ENCODE results near the gene APPBP2.
"Not testable (repeated sequence)": the region's sequence is repeated elsewhere in the genome, so short reads cannot be mapped to it uniquely, and the experiment has no call there.

Gene APPBP2, protein sequence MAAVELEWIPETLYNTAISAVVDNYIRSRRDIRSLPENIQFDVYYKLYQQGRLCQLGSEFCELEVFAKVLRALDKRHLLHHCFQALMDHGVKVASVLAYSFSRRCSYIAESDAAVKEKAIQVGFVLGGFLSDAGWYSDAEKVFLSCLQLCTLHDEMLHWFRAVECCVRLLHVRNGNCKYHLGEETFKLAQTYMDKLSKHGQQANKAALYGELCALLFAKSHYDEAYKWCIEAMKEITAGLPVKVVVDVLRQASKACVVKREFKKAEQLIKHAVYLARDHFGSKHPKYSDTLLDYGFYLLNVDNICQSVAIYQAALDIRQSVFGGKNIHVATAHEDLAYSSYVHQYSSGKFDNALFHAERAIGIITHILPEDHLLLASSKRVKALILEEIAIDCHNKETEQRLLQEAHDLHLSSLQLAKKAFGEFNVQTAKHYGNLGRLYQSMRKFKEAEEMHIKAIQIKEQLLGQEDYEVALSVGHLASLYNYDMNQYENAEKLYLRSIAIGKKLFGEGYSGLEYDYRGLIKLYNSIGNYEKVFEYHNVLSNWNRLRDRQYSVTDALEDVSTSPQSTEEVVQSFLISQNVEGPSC

DNA sequence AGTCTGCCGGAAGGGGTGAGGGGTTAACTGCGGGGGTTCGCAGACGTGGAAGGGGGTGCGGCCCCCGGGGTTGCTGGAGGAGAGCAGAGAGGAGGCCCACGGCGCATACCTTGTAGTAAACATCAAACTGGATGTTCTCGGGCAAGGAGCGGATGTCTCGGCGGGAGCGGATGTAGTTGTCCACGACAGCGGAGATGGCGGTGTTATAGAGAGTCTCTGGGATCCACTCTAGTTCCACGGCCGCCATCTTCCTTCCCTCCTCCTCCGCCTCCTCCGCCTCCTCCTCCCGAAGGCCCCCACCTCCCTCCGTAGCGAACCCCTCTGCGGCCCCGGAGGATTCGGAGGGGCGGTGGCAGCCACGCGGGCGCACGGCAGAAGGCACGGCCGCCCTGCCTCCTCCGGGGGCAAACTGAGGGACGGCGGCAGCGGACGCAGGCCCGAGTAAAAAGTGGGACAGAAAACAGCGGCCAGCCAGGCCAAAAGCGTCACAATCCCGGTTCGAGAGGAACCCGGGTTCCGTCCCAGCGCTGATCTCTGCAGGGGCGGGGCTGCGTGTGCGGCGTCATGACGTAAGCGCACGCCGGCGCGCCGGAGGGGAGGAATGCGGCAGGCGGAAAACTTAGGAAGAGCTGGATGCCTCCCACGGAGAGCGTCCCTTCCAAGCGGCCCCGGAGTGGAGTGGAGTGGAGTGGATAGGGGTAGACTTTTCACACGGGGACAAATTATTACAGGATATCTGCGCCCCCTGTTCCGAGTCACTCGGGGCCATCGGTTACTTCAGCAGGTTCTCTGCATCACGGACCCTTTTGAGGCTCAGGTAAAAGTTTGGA, at the start of gene APPBP2:
APPBP2 (minus strand) TSS at position 558 of the 830 bp plus-strand sequence; CDS start at position 247, 311 bp downstream.
- DNase-seq = peak; percentile 58

DNA sequence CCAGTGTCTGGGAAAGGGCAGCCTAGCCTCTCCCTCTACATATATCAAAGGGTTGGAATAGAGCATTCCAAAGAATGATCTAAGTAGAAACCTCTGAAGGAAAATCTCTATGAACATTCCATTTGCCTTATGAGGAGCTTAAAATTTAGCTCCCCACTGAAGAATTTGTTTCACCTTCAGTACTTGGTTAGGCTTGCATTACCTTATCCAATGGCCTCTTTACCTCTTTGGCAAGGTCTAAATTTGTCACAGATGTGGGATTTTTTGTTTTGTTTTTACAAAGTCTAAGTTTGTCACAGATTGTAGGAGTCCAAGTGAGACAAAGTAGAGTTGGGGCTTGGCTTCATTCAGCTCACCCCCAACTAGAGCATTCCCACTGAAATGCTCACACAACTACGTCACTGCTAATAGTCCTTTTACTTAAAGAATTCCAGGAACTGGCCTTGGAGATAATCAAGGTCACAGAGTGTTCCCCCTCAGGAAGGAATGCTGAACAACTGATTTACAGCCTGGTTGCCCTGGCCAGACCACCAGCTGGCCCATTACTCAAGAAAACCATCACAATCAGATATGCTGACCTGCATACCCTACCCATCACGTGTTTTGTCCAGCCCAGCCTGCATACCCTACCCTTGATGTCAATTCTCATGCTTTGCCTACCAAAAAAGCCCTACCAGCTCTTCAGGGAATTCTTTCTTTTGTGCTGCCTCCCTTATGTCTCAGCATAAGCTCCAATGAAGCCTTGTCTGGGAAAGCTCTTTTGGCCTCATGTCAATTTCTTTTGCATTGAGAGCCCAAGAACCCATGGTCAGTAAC, 47.4 kb upstream of the APPBP2 start:
- DNase-seq = peak; percentile 20

DNA sequence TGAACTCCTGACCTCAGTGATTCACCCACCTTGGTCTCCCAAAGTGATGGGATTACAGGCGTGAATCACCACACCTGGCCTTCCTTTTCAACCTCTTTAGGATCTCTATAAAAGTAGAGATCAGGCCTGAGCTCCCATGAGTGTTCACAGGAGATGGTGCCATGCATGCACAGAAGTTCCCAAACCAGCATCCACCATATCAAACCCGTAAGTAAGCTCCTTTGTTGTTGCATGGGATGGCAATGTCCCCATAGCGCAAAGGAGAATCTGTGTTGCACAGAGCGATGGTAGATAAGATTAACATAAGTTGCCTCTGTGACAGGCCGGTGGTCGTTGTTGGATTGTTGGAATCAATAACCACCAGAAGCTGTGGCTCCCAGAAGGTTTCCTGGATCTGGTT, 39.2 kb upstream of the APPBP2 start:
- no peak for DNase-seq

DNA sequence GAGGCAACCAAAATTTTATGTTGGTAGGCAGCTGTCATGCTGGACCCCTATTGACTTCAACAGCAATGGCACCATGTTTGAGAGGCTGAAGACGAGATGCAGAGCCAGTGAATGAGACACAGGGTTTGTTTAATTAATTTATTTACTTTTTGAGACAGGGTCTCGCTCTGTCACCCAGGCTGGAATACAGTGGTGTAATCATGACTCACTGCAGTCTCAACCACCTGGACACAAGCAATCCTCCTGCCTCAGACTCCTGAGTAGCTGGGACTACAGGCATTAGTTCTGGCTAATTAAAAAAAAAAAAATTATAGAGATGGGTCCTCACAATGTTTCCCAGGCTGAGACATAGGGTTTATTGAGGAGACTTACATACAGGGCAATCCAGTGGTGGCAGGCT, 37.7 kb upstream of the APPBP2 start:
- DNase-seq = no peak

DNA sequence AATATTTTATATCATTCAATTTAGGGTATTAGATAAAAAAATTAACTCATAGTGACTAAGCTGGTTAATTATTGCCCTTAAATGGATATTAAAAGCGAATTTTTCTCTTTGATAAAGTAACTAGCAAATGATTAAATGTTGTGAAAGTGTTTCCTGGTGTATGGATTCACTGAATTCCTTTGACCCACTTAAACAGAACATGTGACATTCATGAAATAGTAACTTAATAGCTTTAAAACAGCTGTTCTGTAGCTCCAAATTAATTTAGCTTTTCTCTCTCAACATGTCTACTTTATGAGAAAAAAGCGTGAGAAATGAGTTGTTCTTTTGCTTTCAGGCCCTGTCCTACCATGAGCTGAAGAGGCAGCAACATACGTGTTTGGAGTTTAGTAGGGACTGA, 36.4 kb upstream of the APPBP2 start:
- no peak for DNase-seq

DNA sequence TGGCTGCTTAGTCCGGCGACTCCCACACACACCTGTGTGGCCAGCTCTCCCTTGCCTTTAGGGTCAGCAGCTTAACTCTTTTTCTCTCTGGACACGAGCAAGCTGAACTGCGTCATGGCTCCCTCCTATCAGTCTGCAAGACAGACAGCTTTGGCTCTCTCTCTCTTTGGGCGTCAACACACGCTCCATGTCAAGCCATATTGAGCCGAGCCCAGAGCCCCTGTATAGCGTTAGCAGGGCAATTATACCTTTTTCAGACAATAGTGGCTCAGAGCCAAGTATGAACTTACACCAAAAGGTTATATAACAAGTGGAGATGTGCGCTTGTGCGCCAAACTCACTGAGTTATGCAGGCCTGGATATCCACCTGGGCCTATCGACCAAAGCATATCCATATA, 34.8 kb upstream of the APPBP2 start:
- no peak for DNase-seq

DNA sequence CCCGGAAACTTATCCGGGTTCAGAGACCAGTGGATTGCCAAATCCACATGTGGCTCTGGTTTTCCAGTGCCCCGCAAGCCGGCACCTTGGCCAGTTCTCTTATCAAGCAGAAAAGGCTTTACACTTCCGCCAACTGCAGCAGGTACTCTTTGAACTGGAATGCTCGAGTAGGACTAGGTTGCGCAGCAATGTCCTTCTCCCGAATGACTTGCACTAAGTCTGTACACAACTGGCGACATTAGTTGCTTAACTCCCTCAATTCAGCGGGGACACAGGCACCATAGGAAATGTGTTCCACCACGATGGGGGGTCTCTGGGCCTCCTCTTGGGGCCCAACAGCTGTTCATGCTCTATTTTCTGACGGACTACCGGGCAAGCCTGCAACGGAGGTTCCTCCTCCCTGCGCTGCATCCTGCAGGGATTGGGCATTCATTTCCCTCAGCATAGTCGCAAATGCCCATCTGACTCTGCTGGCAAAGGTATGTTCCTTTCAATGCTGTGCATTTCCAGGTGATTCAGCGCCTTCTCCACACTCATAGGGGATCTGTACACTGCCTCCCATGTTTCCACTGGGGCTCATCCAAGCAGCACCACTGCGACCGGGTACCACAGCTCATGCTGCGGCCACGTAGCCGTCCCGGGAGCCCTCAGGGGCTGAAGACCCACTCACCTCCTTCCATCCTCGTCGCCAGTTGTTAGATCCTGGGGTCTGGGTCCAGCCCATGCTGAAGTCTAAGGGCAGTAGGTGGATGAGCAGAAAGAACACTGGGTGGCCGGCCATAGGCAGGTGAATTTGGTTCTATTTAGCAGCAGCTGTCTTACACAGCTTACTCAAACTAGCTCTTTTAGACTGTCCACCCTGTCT, 34.2 kb upstream of the APPBP2 start:
- DNase-seq = no peak

DNA sequence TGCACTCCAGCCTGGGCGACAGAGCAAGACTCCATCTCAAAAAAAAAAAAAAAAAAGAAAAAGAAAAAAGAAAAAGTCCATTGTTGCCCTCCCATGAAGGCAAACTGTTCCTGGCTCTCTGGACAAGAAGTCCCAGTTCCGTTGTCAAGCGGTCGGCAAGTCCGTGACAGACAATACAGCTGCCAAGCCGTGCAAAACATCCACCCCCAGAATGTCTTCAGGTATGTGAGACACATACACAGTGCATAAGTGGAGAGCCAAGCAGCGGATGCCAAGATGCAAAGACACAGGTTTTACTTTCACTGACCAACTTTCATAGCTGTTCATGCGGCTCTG, 33.6 kb upstream of the APPBP2 start:
- no peak for DNase-seq

DNA sequence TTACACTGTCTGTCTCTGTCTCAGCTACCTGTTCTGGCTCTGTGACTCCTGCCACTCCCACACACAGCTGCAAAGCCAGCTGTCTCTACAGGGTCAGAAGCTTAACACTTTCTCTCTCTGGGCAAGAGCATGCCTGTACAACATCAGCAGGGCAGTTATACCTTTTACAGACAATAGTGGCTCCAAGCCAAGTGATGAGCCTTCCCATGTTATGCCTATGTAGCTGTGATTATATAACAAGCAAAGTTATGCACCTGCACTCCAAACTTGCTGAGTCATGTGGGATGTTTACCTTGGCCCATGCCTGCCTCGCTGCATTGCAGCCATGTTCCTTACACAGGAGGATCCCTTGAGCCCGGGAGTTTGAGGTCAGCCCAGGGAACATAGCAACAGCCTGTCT, 31.8 kb upstream of the APPBP2 start:
- no peak for DNase-seq

DNA sequence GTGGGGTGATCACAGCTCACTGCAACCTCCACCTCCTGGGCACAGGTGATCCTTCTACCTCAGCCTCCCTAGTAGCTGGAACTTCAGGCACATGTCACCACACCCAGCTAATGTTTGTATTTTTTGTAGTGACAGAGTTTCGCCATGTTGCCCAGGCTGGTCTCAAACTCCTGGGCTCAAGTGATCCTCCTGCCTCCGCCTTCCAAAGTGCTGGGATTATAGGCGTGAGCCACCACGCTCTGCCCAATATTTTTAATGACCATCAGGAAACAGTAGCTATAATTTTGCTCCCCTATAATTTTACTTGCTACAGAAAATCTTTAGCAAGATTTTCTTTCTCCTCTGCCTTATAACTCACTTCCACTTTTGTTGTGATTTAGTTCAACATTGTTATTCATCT, 29.7 kb upstream of the APPBP2 start:
- DNase-seq = no peak

DNA sequence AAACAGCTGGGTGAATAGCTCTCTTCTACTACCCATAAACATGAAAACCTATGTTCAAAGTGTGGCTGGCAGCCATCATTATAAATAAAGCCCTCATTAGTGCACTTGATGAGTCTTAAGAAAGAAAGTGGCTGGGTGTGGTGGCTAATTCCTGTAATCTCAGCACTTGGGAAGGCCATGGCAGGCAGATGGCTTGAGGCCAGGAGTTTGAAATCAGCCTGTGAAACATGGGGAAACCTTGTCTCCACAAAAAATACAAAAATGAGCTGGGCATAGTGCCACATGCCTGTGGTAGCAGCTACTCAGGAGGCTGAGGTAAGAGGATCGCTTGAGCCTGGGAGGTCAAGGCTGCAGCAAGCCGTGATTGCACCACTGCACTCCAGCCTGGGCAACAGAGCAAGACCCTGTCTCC, 28.3 kb upstream of the APPBP2 start:
- DNase-seq = no peak

DNA sequence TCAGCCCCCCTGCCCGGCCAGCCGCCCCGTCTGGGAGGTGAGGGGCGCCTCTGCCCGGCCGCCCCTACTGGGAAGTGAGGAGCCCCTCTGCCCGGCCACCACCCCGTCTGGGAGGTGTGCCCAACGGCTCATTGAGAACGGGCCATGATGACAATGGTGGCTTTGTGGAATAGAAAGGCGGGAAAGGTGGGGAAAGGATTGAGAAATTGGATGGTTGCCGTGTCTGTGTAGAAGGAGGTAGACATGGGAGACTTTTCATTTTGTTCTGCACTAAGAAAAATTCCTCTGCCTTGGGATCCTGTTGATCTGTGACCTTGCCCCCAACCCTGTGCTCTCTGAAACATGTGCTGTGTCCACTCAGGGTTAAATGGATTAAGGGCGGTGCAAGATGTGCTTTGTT, 26.2 kb upstream of the APPBP2 start:
- not testable (repeated sequence) for DNase-seq

DNA sequence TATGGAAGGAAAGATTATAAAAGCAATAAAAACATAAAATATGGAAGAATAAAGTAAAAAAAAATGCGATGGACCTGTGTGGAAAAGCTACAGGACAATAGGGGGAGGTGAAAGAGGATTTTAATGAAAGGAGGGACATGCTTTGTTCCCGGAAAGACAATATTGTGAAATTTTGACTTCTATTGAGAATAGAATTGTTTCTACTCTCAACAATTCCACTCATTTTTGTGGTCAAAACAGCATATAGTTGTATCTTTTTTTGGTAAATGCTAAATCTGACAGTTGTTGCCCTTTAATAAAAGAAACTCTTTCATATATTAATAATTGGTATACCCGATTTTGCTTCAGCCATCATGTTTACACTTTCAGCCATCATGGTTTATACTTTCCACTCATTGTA, 22.9 kb upstream of the APPBP2 start:
- DNase-seq = no peak

DNA sequence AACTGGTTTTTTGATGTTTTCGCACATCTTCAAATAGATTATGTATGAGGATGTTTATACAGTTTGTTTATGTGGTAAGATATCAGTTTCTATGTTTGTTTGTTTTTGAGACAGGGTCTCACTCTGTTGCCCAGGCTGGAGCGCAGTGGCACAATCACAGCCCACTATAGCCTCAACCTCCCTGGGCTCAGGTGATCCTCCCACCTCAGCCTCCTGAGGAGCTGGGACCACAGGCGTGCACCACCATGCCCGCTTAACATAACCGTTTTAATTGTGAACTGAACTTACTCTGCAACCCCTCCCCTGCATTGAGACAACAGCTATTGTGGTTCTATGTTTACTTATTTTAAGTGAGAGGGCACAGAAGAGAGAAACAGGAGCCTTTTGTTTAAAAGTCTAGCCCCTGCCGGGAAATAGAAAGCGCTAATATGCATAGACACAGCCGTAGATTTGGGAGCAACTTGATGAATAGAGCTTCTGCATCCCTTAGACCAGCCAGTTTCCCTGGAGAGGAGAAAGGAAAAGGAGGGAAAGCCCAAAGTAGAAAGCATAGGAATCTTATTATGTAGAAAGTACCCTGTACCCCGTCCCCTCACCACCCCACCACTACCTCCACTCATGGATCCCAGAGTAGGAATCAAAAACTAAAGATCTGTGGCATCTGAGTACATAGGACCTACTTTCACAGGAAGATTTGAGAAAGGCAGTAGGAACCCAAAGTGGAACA, 19.6 kb upstream of the APPBP2 start:
- DNase-seq = no peak

DNA sequence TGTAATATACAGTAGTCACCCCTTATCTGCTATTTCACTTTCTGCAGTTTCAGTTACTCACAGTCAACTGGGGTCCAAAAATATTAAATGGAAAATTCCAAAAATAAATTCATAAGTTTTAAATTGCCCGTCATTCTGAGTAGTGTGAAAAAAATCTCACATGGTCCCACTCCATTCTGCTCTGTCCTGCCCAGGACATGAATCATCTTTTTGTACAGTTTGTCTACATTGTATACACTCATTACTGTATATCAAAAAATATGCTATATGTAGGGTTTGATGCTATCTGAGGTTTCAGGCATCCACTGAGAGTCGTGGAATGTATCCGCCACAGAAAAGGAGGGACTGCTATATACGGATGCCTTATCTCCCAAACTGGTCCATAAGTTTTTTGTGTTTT, 16.0 kb upstream of the APPBP2 start:
- no peak for DNase-seq

DNA sequence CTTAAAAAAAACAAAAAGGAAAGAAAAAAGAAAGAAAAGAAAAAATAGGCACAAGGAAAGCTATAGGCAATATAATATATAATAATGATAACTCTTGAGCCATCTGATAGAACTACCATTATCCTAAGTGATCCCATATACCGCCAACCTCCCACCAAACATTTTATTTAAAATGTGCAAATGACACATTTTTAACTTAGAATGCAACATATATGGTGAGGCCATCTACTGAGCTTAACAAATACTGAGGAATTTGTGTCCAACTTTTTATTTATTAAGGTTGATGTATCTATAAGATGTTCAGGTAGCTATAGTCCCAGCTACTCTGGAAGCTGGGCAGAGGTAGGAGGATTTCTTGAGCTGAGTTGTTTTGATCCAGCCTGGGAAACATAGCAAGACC, 14.4 kb upstream of the APPBP2 start:
- no peak for DNase-seq

DNA sequence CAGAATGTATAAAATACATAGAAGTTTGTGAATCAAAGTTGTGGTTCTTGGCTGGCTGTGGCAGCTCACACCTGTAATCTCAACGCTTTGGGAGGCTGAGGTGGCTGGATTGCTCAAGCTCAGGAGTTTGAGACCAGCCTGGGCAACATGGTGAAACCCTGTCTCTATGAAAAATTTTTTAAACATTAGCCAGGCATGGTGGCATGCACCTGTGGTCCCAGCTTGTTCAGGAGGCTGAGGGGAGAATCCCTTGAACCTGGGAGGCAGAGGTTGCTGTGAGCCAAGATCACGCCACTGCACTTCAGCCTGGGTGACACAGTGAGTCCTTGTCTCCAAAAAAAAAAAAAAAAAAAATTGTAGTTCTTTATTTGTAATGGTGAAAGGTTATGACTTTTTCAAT, 13.8 kb upstream of the APPBP2 start:
- no peak for DNase-seq

DNA sequence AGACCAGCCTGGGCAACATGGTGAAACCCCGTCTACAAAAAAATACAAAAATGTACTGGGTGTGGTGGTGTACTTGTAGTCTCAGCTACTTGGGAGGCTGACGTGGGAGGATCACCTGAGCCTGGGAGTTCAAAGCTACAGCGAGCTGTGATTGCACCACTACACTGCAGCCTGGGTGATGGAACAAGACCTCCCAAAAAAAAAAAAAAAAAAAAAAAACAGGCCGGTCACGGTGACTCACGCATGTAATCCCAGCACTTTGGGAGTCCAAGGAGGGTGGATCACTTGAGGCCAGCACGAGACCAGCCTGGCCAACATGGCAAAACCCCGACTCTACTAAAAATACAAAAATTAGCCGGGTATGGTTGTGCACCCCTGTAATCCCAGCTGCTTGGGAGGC, 12.7 kb upstream of the APPBP2 start:
- no peak for DNase-seq

DNA sequence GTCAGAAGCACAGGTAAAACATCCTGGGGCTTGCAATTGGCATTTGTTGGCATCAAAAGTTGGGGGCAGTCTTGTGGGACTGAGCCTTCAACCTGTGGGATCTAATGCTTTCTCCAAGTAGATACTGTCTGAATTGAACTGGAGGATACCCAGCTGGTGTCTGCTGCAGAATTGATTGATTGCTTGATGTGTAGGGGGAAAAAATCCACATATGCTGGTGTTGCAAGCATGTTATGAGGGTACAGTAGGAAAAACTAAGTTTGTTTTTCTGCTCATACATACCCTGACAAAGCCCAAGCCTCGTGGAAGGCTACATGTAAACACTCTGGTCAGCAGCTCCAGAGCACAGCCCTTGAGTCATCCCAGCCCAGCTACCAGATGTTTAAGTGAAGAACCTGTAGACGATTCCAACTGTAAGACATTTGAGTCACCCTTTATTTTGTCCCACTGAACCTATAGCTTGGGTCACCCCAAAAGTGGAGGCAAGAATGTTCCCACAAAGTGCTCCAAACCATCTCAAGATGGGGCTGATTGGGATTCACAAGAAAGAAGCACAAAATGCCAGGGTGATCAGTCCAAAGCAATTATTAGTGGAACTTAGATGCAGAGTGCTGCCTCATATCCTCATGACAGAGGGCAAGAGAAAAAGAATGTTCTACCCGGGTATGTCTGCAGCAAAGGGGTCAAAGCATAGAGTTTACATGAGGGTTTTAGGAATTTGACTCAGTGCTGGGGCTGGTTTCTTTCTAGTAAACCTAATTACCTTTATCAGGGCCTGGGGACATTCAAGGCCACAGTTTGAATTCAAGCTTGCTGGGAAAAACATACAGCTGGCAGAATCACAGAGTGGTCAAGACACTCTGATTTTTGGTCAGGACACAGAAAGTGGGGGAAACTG, 9.6 kb upstream of the APPBP2 start:
- DNase-seq = no peak

DNA sequence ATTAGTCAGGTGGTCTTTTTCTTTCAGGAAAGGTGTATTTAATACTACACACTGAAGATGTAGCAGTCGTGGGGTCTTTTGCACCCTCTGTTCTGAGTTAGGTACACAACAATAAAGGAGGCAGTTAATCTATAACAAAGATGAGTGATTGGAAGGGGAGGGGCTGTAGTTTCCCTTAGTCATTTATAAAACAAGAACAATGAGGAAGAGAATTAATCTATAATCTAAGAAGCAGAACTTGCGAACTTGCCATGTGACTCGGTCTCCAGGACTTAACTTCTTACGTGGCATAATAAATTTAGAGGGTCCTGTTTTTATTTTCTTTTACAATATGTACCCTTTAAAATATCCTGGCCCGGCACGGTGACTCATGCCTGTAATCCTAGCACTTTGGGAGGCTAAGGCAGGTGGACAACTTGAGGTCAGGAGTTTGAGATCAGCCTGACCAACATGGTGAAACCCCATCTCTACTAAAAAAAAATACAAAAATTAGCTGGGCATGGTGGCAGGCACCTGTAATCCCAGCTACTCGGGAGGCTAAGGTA, 8.6 kb upstream of the APPBP2 start:
- no peak for DNase-seq
